HCT116 (cell line): Measurements from ENCODE around the gene RCAN2. TPM values are rescaled to one million over a fixed set of nuclear protein-coding genes. Genes with fewer than 3 reads are reported as not detected.

Experiments
- ATAC-seq: fragments of 200-7000 bp; cut with Tn5 transposase; 2 replicates; pipeline ENCODE4 v1.9.1; 2020; ENCODE audit warnings: mild to moderate bottlenecking, moderate library complexity
- BruUV-seq: library from RNA; stranded (reverse); fragments of 400-500 nt; replicated peaks from 2 replicates; lab custom pipeline; 2021; lab: Mats Ljungman, UMichigan
- CTCF ChIA-PET: fragments of 300-600 bp; sonication (Branson Sonifier 250); formaldehyde crosslinking; loops from one replicate; lab custom pipeline; 2021; ENCODE audit warnings: antibody characterized with exemption; lab: Charles Lee
- POLR2A ChIA-PET: fragments of 300-600, 350-600 bp; sonication (Branson Sonifier 250); formaldehyde crosslinking; loops from one replicate; lab custom pipeline; 2021; ENCODE audit warnings: antibody characterized with exemption; lab: Charles Lee
- RAD21 ChIA-PET, 2 experiments: fragments of 300-600 bp; sonication (Branson Sonifier 250); formaldehyde crosslinking; loops; one replicate each; lab custom pipeline; 2023; ENCODE audit warnings: low total read pairs in 2 of 2; ENCODE audit not compliant: uncharacterized antibody in 2 of 2, unreplicated experiment in 2 of 2, low non-redundant PET in 1 of 2; lab: Charles Lee
- DNase-seq: peaks from one replicate; pipeline ENCODE4 v3.0.0-alpha.2; 2010; ENCODE audit warnings: low read depth, low spot score
- H2AFZ ChIP-seq: fragments of 200-600 bp; shearing (Covaris generic), sonication (generic); 2 replicates; pipeline ENCODE4 v1.6.1; 2017; ENCODE audit warnings: low read depth, mixed run types, mixed read lengths, antibody characterized with exemption, low read length; ENCODE audit not compliant: poor library complexity, severe bottlenecking
- H3K27ac ChIP-seq: 2 replicates; pipeline ENCODE4 v1.5.1; 2012; ENCODE audit warnings: low read depth, low read length
- H3K27me3 ChIP-seq: fragments of 200-600 bp; sonication (generic); 2 replicates; pipeline ENCODE4 v1.6.1; 2016; ENCODE audit warnings: mixed run types, low read length, mixed read lengths; ENCODE audit not compliant: insufficient read depth
- H3K36me3 ChIP-seq, 2 experiments: fragments of 200-500 bp in 1 of 2; fragments of 200-600 bp in 1 of 2; sonication (Bioruptor generic) in 1 of 2; sonication (generic) in 1 of 2; 2 replicates each; pipeline versions ENCODE4 v1.5.1 to v1.6.1; 2014 to 2016; ENCODE audit warnings: low read length in 2 of 2, inconsistent platforms in 1 of 2, mixed read lengths in 1 of 2, mixed run types in 1 of 2; ENCODE audit not compliant: insufficient read depth in 2 of 2, control insufficient read depth in 1 of 2
- H3K4me1 ChIP-seq, 2 experiments: fragments of 200-600 bp in 1 of 2; sonication (generic) in 1 of 2; 2 replicates each; pipeline versions ENCODE4 v1.5.1 to v1.6.1; 2012 to 2017; ENCODE audit warnings: low read length in 2 of 2, inconsistent platforms in 1 of 2, mild to moderate bottlenecking in 1 of 2, mixed read lengths in 1 of 2, mixed run types in 1 of 2, moderate library complexity in 1 of 2; ENCODE audit not compliant: insufficient read depth in 2 of 2, control insufficient read depth in 1 of 2
- H3K4me2 ChIP-seq: fragments of 200-600 bp; sonication (generic); 2 replicates; pipeline ENCODE4 v1.6.1; 2017; ENCODE audit warnings: mixed run types, low read length, mixed read lengths
- H3K4me3 ChIP-seq, 2 experiments: fragments of 200-600 bp in 1 of 2; sonication (generic) in 1 of 2; replicated peaks in 1 of 2; 2 replicates each; pipeline ENCODE4 v1.5.1; 2011 to 2016; ENCODE audit warnings: low read length in 2 of 2, control low read depth in 1 of 2, low read depth in 1 of 2, mild to moderate bottlenecking in 1 of 2, mixed read lengths in 1 of 2, mixed run types in 1 of 2
- H3K79me2 ChIP-seq: fragments of 200-600 bp; sonication (generic); 2 replicates; pipeline ENCODE4 v1.6.1; 2017; ENCODE audit warnings: mild to moderate bottlenecking, mixed run types, low read length, moderate library complexity, mixed read lengths; ENCODE audit not compliant: insufficient read depth
- H3K9ac ChIP-seq: fragments of 200-600 bp; sonication (generic); 2 replicates; pipeline ENCODE4 v1.6.1; 2016; ENCODE audit warnings: low read length, mixed read lengths
- H3K9me2 ChIP-seq: fragments of 200-600 bp; sonication (generic), shearing (Covaris generic); 2 replicates; pipeline ENCODE4 v1.6.1; 2017; ENCODE audit warnings: mixed run types, mild to moderate bottlenecking, moderate library complexity; ENCODE audit not compliant: insufficient read depth
- H3K9me3 ChIP-seq, 2 experiments: fragments of 200-500 bp in 1 of 2; fragments of 200-600 bp in 1 of 2; sonication (Bioruptor generic) in 1 of 2; sonication (generic) in 1 of 2; 2 replicates each; pipeline ENCODE4 v1.6.1; 2014 to 2017; ENCODE audit warnings: low read length in 2 of 2, mixed read lengths in 2 of 2, inconsistent platforms in 1 of 2, low read depth in 1 of 2, mild to moderate bottlenecking in 1 of 2, mixed run types in 1 of 2, moderate library complexity in 1 of 2; ENCODE audit not compliant: control insufficient read depth in 1 of 2, insufficient read depth in 1 of 2
- H4K20me1 ChIP-seq: fragments of 200-600 bp; sonication (generic), shearing (Covaris generic); 2 replicates; pipeline ENCODE4 v1.6.1; 2017; ENCODE audit warnings: mixed run types, mild to moderate bottlenecking, moderate library complexity; ENCODE audit not compliant: insufficient read depth
- CBX3 ChIP-seq: IDR thresholded peaks from 2 replicates; pipeline ENCODE4 v1.6.1; 2012; ENCODE audit warnings: low read depth
- CEBPB ChIP-seq: IDR thresholded peaks from 2 replicates; pipeline ENCODE4 v1.6.1; 2012; ENCODE audit warnings: low read depth
- ELF1 ChIP-seq: IDR thresholded peaks from 2 replicates; pipeline ENCODE4 v1.6.1; 2012; ENCODE audit warnings: low read depth, borderline replicate concordance
- EZH2 ChIP-seq: fragments of 200-600 bp; sonication (generic); IDR thresholded peaks from 2 replicates; pipeline ENCODE4 v1.6.1; 2017; ENCODE audit warnings: antibody characterized with exemption, mixed run types
- EZH2phosphoT487 ChIP-seq: fragments of 200-600 bp; IDR thresholded peaks from 2 replicates; pipeline ENCODE4 v1.6.1; 2018; ENCODE audit warnings: antibody characterized with exemption, borderline replicate concordance
- FOSL1 ChIP-seq: IDR thresholded peaks from 2 replicates; pipeline ENCODE4 v1.6.1; 2012; ENCODE audit warnings: low read depth
- RAD21 ChIP-seq: IDR thresholded peaks from 2 replicates; pipeline ENCODE4 v1.6.1; 2012; ENCODE audit warnings: low read depth, mild to moderate bottlenecking
- SP1 ChIP-seq: IDR thresholded peaks from 2 replicates; pipeline ENCODE4 v1.6.1; 2012; ENCODE audit warnings: low read depth
- TCF7L2 ChIP-seq: IDR thresholded peaks from 2 replicates; pipeline ENCODE4 v1.7.0; 2011; ENCODE audit warnings: borderline replicate concordance, inconsistent platforms; ENCODE audit not compliant: insufficient read depth, insufficient read length; ENCODE audit errors: extremely low read depth
- YY1 ChIP-seq: IDR thresholded peaks from 2 replicates; pipeline ENCODE4 v1.6.1; 2011; ENCODE audit warnings: low read length, low read depth, moderate library complexity, mild to moderate bottlenecking; ENCODE audit not compliant: insufficient replicate concordance; ENCODE audit errors: extremely low read depth
- intact Hi-C: fragments of 100-400 bp; cut with micrococcal nuclease; formaldehyde crosslinking; loops from 2 replicates; pipeline ENCODE4 v1.10.0; 2022
- total RNA-seq: library from RNA; stranded (reverse); gene quantifications from one replicate; pipeline ENCODE4 v1.2.1, GENCODE V29; 2021; ENCODE audit not compliant: unreplicated experiment
- TF ChIP-seq, protein P1 (sequence below): IDR thresholded peaks from 2 replicates; pipeline ENCODE4 v1.6.1; 2011; ENCODE audit warnings: mild to moderate bottlenecking, low read length, moderate library complexity; ENCODE audit not compliant: insufficient replicate concordance; ENCODE audit errors: extremely low read depth
- TF ChIP-seq, protein P2 (sequence below): IDR thresholded peaks from 2 replicates; pipeline ENCODE4 v1.6.1; 2012
- TF ChIP-seq, protein P3 (sequence below), 3 experiments: fragments of 200-600 bp in 1 of 3; sonication (generic) in 1 of 3; IDR thresholded peaks in 2 of 3; conservative IDR thresholded peaks in 1 of 3; 2 replicates each; pipeline ENCODE4 v1.5.1; 2012 to 2017; ENCODE audit warnings: low read depth in 2 of 3, low read length in 2 of 3, antibody characterized with exemption in 1 of 3, borderline replicate concordance in 1 of 3, control low read depth in 1 of 3, mild to moderate bottlenecking in 1 of 3, mixed read lengths in 1 of 3, mixed run types in 1 of 3, moderate library complexity in 1 of 3; ENCODE audit not compliant: insufficient read depth in 1 of 3

RCAN2 gene
- total RNA-seq, 1 experiment from 2014 or later = 0.57 TPM

DNA sequence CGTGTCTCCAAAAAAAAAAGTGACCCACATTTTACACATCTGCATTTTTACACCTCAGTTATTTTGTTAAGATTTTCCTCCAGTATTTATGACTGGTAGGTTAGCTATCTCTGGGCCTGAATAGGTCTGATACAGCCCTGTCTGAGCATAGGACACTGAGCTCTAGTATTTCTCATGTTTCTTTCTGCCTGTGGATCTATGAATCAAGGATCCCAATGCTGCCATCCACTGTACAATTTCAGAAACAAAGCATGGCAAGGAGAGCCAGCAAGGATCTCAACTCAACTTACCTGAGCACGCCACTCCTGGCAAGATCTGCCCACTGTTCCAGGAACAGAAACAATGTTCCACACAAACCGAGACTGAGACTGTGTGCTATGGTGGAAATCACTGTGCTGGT, 284.1 kb downstream of the RCAN2 start:
- Histone ChIP-seq H4K20me1 (no peaks in the 10 kb centered on the region), H3K4me1 (no peaks in the 10 kb centered on the region), H3K9ac (no peak overlapping the region), H3K9me3 (no peaks in the 10 kb centered on the region), H3K4me3 (no peak overlapping the region), H3K79me2 (no peaks in the 10 kb centered on the region), H3K27ac (no peak overlapping the region), H3K9me2 (no peaks in the 10 kb centered on the region), H3K27me3 (no peaks in the 10 kb centered on the region), H3K4me2 (no peak overlapping the region), H2AFZ (no peak overlapping the region), H3K36me3 (no peaks in the 10 kb centered on the region)
- ChIA-PET CTCF (interaction anchor here (0.9 to 2.4 kb wide), 2 partner anchors 14 to 117 kb away, joined by 3 to 10 read pairs; no protein-coding TSS in a partner anchor), RAD21 (interaction anchor here (0.5 to 1.0 kb wide), 2 partner anchors 77 to 117 kb away, joined by 3 to 5 read pairs; partner anchors contain the start of gene ENPP4 (in 1 of the 2)), POLR2A (no interaction called here)
- TF ChIP-seq, protein P1, sequence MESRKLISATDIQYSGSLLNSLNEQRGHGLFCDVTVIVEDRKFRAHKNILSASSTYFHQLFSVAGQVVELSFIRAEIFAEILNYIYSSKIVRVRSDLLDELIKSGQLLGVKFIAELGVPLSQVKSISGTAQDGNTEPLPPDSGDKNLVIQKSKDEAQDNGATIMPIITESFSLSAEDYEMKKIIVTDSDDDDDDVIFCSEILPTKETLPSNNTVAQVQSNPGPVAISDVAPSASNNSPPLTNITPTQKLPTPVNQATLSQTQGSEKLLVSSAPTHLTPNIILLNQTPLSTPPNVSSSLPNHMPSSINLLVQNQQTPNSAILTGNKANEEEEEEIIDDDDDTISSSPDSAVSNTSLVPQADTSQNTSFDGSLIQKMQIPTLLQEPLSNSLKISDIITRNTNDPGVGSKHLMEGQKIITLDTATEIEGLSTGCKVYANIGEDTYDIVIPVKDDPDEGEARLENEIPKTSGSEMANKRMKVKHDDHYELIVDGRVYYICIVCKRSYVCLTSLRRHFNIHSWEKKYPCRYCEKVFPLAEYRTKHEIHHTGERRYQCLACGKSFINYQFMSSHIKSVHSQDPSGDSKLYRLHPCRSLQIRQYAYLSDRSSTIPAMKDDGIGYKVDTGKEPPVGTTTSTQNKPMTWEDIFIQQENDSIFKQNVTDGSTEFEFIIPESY = no peak
- TF ChIP-seq EZH2 (no peak), FOSL1 (no peak), RAD21 (peak; percentile 40)
- TF ChIP-seq, protein P2, sequence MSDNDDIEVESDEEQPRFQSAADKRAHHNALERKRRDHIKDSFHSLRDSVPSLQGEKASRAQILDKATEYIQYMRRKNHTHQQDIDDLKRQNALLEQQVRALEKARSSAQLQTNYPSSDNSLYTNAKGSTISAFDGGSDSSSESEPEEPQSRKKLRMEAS = no peak
- intact Hi-C loops = no loop called here
- DNase-seq (no peak), ATAC-seq (no peak)
- BruUV-seq = no TSS peak

DNA sequence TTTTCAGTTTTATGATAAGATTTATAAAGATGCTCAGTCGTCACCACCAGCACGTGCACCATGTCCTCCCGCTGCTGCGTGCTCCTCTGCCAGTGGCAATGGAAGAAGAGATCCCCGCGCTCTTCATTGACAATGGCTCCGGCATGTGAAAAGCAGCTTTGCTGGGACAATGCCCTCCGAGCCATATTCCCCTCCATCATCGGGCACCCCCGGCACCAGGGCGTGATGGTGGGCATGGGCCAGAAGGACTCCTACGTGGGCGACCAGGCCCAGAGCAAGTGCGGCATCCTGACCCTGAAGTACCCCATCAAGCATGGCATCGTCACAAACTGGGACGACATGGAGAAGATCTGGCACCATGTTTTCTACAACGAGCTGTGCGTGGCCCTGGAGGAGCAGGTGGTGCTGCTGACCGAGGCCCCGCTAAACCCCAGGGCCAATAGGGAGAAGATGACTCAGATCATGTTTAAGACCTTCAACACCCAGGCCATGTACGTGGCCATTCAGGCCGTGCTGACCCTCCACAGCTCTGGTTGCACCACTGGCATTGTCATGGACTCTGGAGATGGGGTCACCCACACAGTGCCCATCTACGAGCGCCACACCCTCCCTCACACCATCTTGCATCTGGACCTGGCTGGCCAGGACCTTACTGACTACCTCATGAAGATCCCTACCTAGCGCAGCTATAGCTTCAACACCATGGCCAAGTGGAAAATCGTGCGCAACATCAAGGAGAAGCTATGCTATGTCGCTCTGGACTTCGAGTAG, 286.2 kb downstream of the RCAN2 start:
- Histone ChIP-seq H3K9ac (no peak overlapping the region), H3K9me3 (no peaks in the 10 kb centered on the region), H3K9me2 (no peaks in the 10 kb centered on the region), H3K4me3 (no peak overlapping the region), H3K79me2 (no peaks in the 10 kb centered on the region), H3K36me3 (no peaks in the 10 kb centered on the region), H2AFZ (no peak overlapping the region), H4K20me1 (no peaks in the 10 kb centered on the region), H3K4me2 (no peak overlapping the region), H3K27ac (no peak overlapping the region), H3K4me1 (no peaks in the 10 kb centered on the region), H3K27me3 (no peaks in the 10 kb centered on the region; the same call in 1 of the 2 replicates)
- DNase-seq (no peak), ATAC-seq (no peak)
- no TSS peak for BruUV-seq
- ChIA-PET RAD21 (no interaction called here), CTCF (no interaction called here), POLR2A (no interaction called here)
- intact Hi-C loops = no loop called here
- TF ChIP-seq EZH2 (no peak), ELF1 (no peak), CBX3 (no peak), CEBPB (no peak), EZH2phosphoT487 (no peak), YY1 (no peak), RAD21 (no peak), SP1 (no peak), TCF7L2 (no peak)
- TF ChIP-seq, protein P3, sequence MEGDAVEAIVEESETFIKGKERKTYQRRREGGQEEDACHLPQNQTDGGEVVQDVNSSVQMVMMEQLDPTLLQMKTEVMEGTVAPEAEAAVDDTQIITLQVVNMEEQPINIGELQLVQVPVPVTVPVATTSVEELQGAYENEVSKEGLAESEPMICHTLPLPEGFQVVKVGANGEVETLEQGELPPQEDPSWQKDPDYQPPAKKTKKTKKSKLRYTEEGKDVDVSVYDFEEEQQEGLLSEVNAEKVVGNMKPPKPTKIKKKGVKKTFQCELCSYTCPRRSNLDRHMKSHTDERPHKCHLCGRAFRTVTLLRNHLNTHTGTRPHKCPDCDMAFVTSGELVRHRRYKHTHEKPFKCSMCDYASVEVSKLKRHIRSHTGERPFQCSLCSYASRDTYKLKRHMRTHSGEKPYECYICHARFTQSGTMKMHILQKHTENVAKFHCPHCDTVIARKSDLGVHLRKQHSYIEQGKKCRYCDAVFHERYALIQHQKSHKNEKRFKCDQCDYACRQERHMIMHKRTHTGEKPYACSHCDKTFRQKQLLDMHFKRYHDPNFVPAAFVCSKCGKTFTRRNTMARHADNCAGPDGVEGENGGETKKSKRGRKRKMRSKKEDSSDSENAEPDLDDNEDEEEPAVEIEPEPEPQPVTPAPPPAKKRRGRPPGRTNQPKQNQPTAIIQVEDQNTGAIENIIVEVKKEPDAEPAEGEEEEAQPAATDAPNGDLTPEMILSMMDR (IDR thresholded peaks at IDR 0.05 in 2 of 3, conservative IDR thresholded peaks at IDR 0.05 in 1 of 3; ENCODE audit: borderline replicate concordance in 1 of 3, insufficient read depth in 1 of 3, low read depth in 2 of 3, low read length in 2 of 3) = no peak
- TF ChIP-seq, protein P2 = no peak
